Large intestine (tissue), 3 donors: ENCODE results near the gene HAND2. TPM values are rescaled to one million over a fixed set of nuclear protein-coding genes. Genes with fewer than 3 reads are reported as not detected.

Source experiments
- DNase-seq, 2 donors: peaks; one replicate each; pipeline versions ENCODE4 v3.0.0 to v3.0.0-alpha.2; 2013
- H3K27ac ChIP-seq: one replicate; pipeline ENCODE4 v1.5.1; 2013; ENCODE audit warnings: low read length
- H3K27me3 ChIP-seq: 2 replicates; pipeline ENCODE4 v1.6.1; 2013; ENCODE audit warnings: low read length; ENCODE audit not compliant: control insufficient read depth, insufficient read depth
- H3K36me3 ChIP-seq: 2 replicates; pipeline ENCODE4 v1.6.1; 2013; ENCODE audit warnings: low read length; ENCODE audit not compliant: control insufficient read depth, insufficient read depth
- H3K4me1 ChIP-seq: one replicate; pipeline ENCODE4 v1.6.1; 2013; ENCODE audit warnings: low read length; ENCODE audit not compliant: control insufficient read depth, insufficient read depth
- H3K4me3 ChIP-seq: one replicate; pipeline ENCODE4 v1.5.1; 2013; ENCODE audit warnings: low read length
- H3K9me3 ChIP-seq: one replicate; pipeline ENCODE4 v1.6.1; 2013; ENCODE audit warnings: mild to moderate bottlenecking, low read depth, low read length, moderate library complexity; ENCODE audit not compliant: control insufficient read depth
- WGBS: methylation state at CpG from one replicate; pipeline ENCODE4 v1.1.5; 2013; ENCODE audit warnings: low lambda C conversion rate; ENCODE audit not compliant: insufficient coverage; 5-methylcytosine and 5-hydroxymethylcytosine counted together
- polyA plus RNA-seq: library from polyadenylated mRNA; unstranded; fragments of 120-200 nt; gene quantifications from one replicate; pipeline ENCODE4 v1.2.1, GENCODE V29; 2013

HAND2 gene
- polyA plus RNA-seq, 1 donor = 37.1 TPM

GRCh38 chr4:173537613-173538147 lies 7.7 kb upstream of the HAND2 start:
- H3K27me3 ChIP-seq = peaks cover 82% of the 10 kb centered on the region
- no peak overlapping the region for H3K27ac ChIP-seq
- no CpG with 5 or more reads among the region's 21 CpGs for WGBS
- H3K9me3 ChIP-seq = peaks cover 5% of the 10 kb centered on the region
- H3K4me3 ChIP-seq = no peak overlapping the region
- no peaks in the 10 kb centered on the region for H3K36me3 ChIP-seq
- peaks cover 3% of the 10 kb centered on the region for H3K4me1 ChIP-seq
- no peak for DNase-seq

GRCh38 chr4:173536808-173537429 lies 6.9 kb upstream of the HAND2 start:
- H3K27ac ChIP-seq = no peak overlapping the region
- peaks cover 3% of the 10 kb centered on the region for H3K4me1 ChIP-seq
- H3K36me3 ChIP-seq = no peaks in the 10 kb centered on the region
- DNase-seq = peak in 1 of 2 donors; percentile 13
- peaks cover 5% of the 10 kb centered on the region for H3K9me3 ChIP-seq
- WGBS = no CpG with 5 or more reads among the region's 12 CpGs
- H3K4me3 ChIP-seq = no peak overlapping the region
- H3K27me3 ChIP-seq = peaks cover 87% of the 10 kb centered on the region

GRCh38 chr4:173535957-173536356 lies 5.9 kb upstream of the HAND2 start:
- H3K9me3 ChIP-seq = peaks cover 10% of the 10 kb centered on the region
- no peak for DNase-seq
- no peak overlapping the region for H3K27ac ChIP-seq
- H3K27me3 ChIP-seq = peaks cover 93% of the 10 kb centered on the region
- 20% methylated on average over 1 of the region's 5 CpGs for WGBS
- no peaks in the 10 kb centered on the region for H3K36me3 ChIP-seq
- H3K4me3 ChIP-seq = no peak overlapping the region
- peaks cover 3% of the 10 kb centered on the region for H3K4me1 ChIP-seq

- H3K4me1 ChIP-seq = peaks cover 3% of the 10 kb centered on the region
- H3K4me3 ChIP-seq = no peak overlapping the region
- DNase-seq = no peak
- peaks cover 12% of the 10 kb centered on the region for H3K9me3 ChIP-seq
- H3K27me3 ChIP-seq = peaks cover 96% of the 10 kb centered on the region
- H3K36me3 ChIP-seq = no peaks in the 10 kb centered on the region
- H3K27ac ChIP-seq = peak overlapping the region; percentile 11
- 20% methylated on average over 1 of the region's 9 CpGs for WGBS
These were observed 5.3 kb upstream of the HAND2 start for GRCh38 chr4:173535165-173535902.

- Histone ChIP-seq H3K4me1 (peaks cover 3% of the 10 kb centered on the region), H3K4me3 (no peak overlapping the region), H3K27me3 (peaks cover 96% of the 10 kb centered on the region), H3K27ac (no peak overlapping the region), H3K36me3 (no peaks in the 10 kb centered on the region), H3K9me3 (peaks cover 15% of the 10 kb centered on the region)
- no peak for DNase-seq
- 29% methylated on average over 1 of the region's 1 CpG for WGBS
These were observed 4.4 kb upstream of the HAND2 start for GRCh38 chr4:173534434-173534833.

- no peaks in the 10 kb centered on the region for H3K36me3 ChIP-seq
- H3K9me3 ChIP-seq = peaks cover 12% of the 10 kb centered on the region
- no peak for DNase-seq
- H3K4me3 ChIP-seq = no peak overlapping the region
- no peaks in the 10 kb centered on the region for H3K4me1 ChIP-seq
- H3K27ac ChIP-seq = peak overlapping the region; percentile 28
- no CpG with 5 or more reads among the region's 4 CpGs for WGBS
- H3K27me3 ChIP-seq = peaks cover 91% of the 10 kb centered on the region
These were observed 2.9 kb upstream of the HAND2 start for GRCh38 chr4:173532725-173533511.

GRCh38 chr4:173531086-173531965 lies 1.3 kb upstream of the HAND2 start:
- H3K9me3 ChIP-seq = peaks cover 16% of the 10 kb centered on the region
- H3K4me1 ChIP-seq = no peaks in the 10 kb centered on the region
- no peaks in the 10 kb centered on the region for H3K36me3 ChIP-seq
- no CpG with 5 or more reads among the region's 52 CpGs for WGBS
- H3K4me3 ChIP-seq = peak overlapping the region; percentile 43
- DNase-seq = no peak
- peak overlapping the region; percentile 45 for H3K27ac ChIP-seq
- H3K27me3 ChIP-seq = peaks cover 91% of the 10 kb centered on the region

- H3K36me3 ChIP-seq = no peaks in the 10 kb centered on the region
- peak in 1 of 2 donors; percentile 26 for DNase-seq
- H3K27ac ChIP-seq = peak overlapping the region; percentile 44
- H3K4me1 ChIP-seq = no peaks in the 10 kb centered on the region
- peak overlapping the region; percentile 43 for H3K4me3 ChIP-seq
- peaks cover 91% of the 10 kb centered on the region for H3K27me3 ChIP-seq
- peaks cover 16% of the 10 kb centered on the region for H3K9me3 ChIP-seq
- WGBS = 0% methylated on average over 2 of the region's 34 CpGs
These were observed 477 bp upstream of the HAND2 start for GRCh38 chr4:173530326-173531085.
